Neuronal stem cell (in vitro differentiated cells): ENCODE measurements around the gene SBNO2.

Source experiments
- DNase-seq: peaks from one replicate; pipeline ENCODE4 v3.0.0-alpha.2; 2013; ENCODE audit warnings: low spot score
- H2AFZ ChIP-seq: one replicate; pipeline ENCODE4 v1.6.1; 2013; ENCODE audit warnings: mild to moderate bottlenecking, low read length, inconsistent platforms
- H2AK5ac ChIP-seq: 2 replicates; pipeline ENCODE4 v1.6.1; 2013; ENCODE audit warnings: low read depth, mild to moderate bottlenecking, inconsistent platforms, low read length, moderate library complexity, mixed read lengths
- H2BK120ac ChIP-seq: 2 replicates; pipeline ENCODE4 v1.6.1; 2013; ENCODE audit warnings: low read depth, mild to moderate bottlenecking, inconsistent platforms, low read length, moderate library complexity, mixed read lengths
- H2BK12ac ChIP-seq: one replicate; pipeline ENCODE4 v1.6.1; 2013; ENCODE audit warnings: low read length, inconsistent platforms
- H2BK15ac ChIP-seq: 2 replicates; pipeline ENCODE4 v1.6.1; 2013; ENCODE audit warnings: mild to moderate bottlenecking, low read length, inconsistent platforms, mixed read lengths
- H2BK5ac ChIP-seq: one replicate; pipeline ENCODE4 v1.6.1; 2013; ENCODE audit warnings: inconsistent platforms, mild to moderate bottlenecking, low read length, moderate library complexity
- H3K14ac ChIP-seq: one replicate; pipeline ENCODE4 v1.6.1; 2013; ENCODE audit warnings: low read length, inconsistent platforms
- H3K18ac ChIP-seq: 2 replicates; pipeline ENCODE4 v1.6.1; 2013; ENCODE audit warnings: low read length, inconsistent platforms
- H3K23ac ChIP-seq: 2 replicates; pipeline ENCODE4 v1.6.1; 2013; ENCODE audit warnings: low read depth, mild to moderate bottlenecking, mixed read lengths, low read length, inconsistent platforms; ENCODE audit not compliant: poor library complexity
- H3K27ac ChIP-seq: replicated peaks from 3 replicates; pipeline ENCODE4 v1.5.1; 2013; ENCODE audit warnings: low read length, inconsistent platforms
- H3K27me3 ChIP-seq, 3 experiments: 2 replicates each; pipeline ENCODE4 v1.6.1; 2013; ENCODE audit warnings: low read length in 3 of 3, mild to moderate bottlenecking in 2 of 3, inconsistent platforms in 1 of 3, low read depth in 1 of 3, mixed read lengths in 1 of 3, moderate library complexity in 1 of 3; ENCODE audit not compliant: control insufficient read depth in 3 of 3, insufficient read depth in 3 of 3
- H3K36me3 ChIP-seq, 2 donors: replicated peaks in 1 of 2; 2 replicates each; pipeline ENCODE4 v1.6.1; 2013; ENCODE audit warnings: low read length in 2 of 2; ENCODE audit not compliant: control insufficient read depth in 2 of 2, insufficient read depth in 2 of 2
- H3K4ac ChIP-seq: 2 replicates; pipeline ENCODE4 v1.6.1; 2013; ENCODE audit warnings: inconsistent platforms, mild to moderate bottlenecking, low read length, moderate library complexity
- H3K4me1 ChIP-seq, 2 donors: 1 replicate in 1 of 2; 2 replicates in 1 of 2; pipeline ENCODE4 v1.6.1; 2013; ENCODE audit warnings: low read length in 2 of 2, low read depth in 1 of 2; ENCODE audit not compliant: control insufficient read depth in 2 of 2, insufficient read depth in 1 of 2
- H3K4me2 ChIP-seq: one replicate; pipeline ENCODE4 v1.6.1; 2013; ENCODE audit warnings: mild to moderate bottlenecking, low read length, inconsistent platforms; ENCODE audit not compliant: insufficient read depth, poor library complexity, severe bottlenecking
- H3K4me3 ChIP-seq, 2 donors: 2 replicates each; pipeline ENCODE4 v1.5.1; 2013; ENCODE audit warnings: low read length in 2 of 2, mild to moderate bottlenecking in 2 of 2, inconsistent platforms in 1 of 2, moderate library complexity in 1 of 2
- H3K79me1 ChIP-seq: one replicate; pipeline ENCODE4 v1.6.1; 2013; ENCODE audit warnings: low read depth, mild to moderate bottlenecking, inconsistent platforms, low read length, moderate library complexity
- H3K9ac ChIP-seq: one replicate; pipeline ENCODE4 v1.6.1; 2013; ENCODE audit warnings: mild to moderate bottlenecking, low read depth, low read length, inconsistent platforms; ENCODE audit not compliant: poor library complexity
- H3K9me3 ChIP-seq, 2 donors: replicated peaks in 1 of 2; 2 replicates each; pipeline versions ENCODE3 to v1.6.1; 2013; ENCODE audit warnings: low read length in 2 of 2, mild to moderate bottlenecking in 2 of 2, inconsistent platforms in 1 of 2, low read depth in 1 of 2, mixed read lengths in 1 of 2, moderate library complexity in 1 of 2; ENCODE audit not compliant: control insufficient read depth in 2 of 2, insufficient read depth in 1 of 2
- H4K8ac ChIP-seq: one replicate; pipeline ENCODE4 v1.6.1; 2013; ENCODE audit warnings: low read depth, mild to moderate bottlenecking, inconsistent platforms, low read length, moderate library complexity
- H4K91ac ChIP-seq: one replicate; pipeline ENCODE4 v1.6.1; 2013; ENCODE audit warnings: low read length, low read depth, mild to moderate bottlenecking, inconsistent platforms; ENCODE audit not compliant: poor library complexity
- WGBS, 2 donors: extraction: QIAGEN DNeasy Blood & Tissue Kit; methylation state at CpG; one replicate each; pipeline ENCODE4 v1.1.7; 2013; ENCODE audit warnings: missing lambda C conversion rate in 2 of 2, mixed read lengths in 1 of 2; ENCODE audit not compliant: insufficient read length in 2 of 2, insufficient replicate concordance in 1 of 2; ENCODE audit errors: extremely low coverage in 2 of 2; 5-methylcytosine and 5-hydroxymethylcytosine counted together

SBNO2 gene

GRCh38 chr19:1132552-1133383 lies 41.3 kb downstream of the SBNO2 start:
- H3K4me1 ChIP-seq = peaks cover 13 to 19% of the 10 kb centered on the region in 2 donors
- no peak overlapping the region for H3K4ac ChIP-seq
- H3K79me1 ChIP-seq = peaks cover 5% of the 10 kb centered on the region
- H3K27ac ChIP-seq = no peak overlapping the region
- peak overlapping the region; percentile 75 for H2BK5ac ChIP-seq
- H3K4me3 ChIP-seq = peak overlapping the region; percentile 48 to 74
- H2BK120ac ChIP-seq = peak overlapping the region; percentile 76
- H3K18ac ChIP-seq = peak overlapping the region; percentile 89
- H2AFZ ChIP-seq = peak overlapping the region; percentile 92
- H2AK5ac ChIP-seq = peak overlapping the region; percentile 93
- peak overlapping the region; percentile 76 for H3K4me2 ChIP-seq
- no peak overlapping the region for H2BK12ac ChIP-seq
- H3K23ac ChIP-seq = peak overlapping the region; percentile 55
- no CpG with 5 or more reads among the region's 48 CpGs for WGBS, 2 donors
- no peak overlapping the region for H4K8ac ChIP-seq
- H3K14ac ChIP-seq = peak overlapping the region; percentile 6
- H2BK15ac ChIP-seq = peak overlapping the region; percentile 58
- H4K91ac ChIP-seq = peak overlapping the region; percentile 12
- no peaks in the 10 kb centered on the region for H3K9me3 ChIP-seq
- no peak for DNase-seq
- no peaks in the 10 kb centered on the region for H3K27me3 ChIP-seq
- H3K9ac ChIP-seq = peak overlapping the region; percentile 60
- H3K36me3 ChIP-seq = peaks cover 0 to 11% of the 10 kb centered on the region in 2 donors

- no peak overlapping the region for H2BK12ac ChIP-seq
- peak; percentile 51 for DNase-seq
- peak overlapping the region; percentile 76 for H3K4me2 ChIP-seq
- H2BK120ac ChIP-seq = peak overlapping the region; percentile 76
- no peaks in the 10 kb centered on the region for H3K9me3 ChIP-seq
- H4K91ac ChIP-seq = no peak overlapping the region
- peak overlapping the region; percentile 85 for H3K23ac ChIP-seq
- H3K9ac ChIP-seq = peak overlapping the region; percentile 60
- peak overlapping the region; percentile 96 for H2BK15ac ChIP-seq
- no peak overlapping the region for H3K4ac ChIP-seq
- H3K36me3 ChIP-seq = peaks cover 0 to 20% of the 10 kb centered on the region in 2 donors
- no peak overlapping the region for H4K8ac ChIP-seq
- WGBS, 2 donors = no CpG with 5 or more reads among the region's 64 CpGs
- no peak overlapping the region for H3K27ac ChIP-seq
- no peaks in the 10 kb centered on the region for H3K27me3 ChIP-seq
- peak overlapping the region; percentile 48 to 74 for H3K4me3 ChIP-seq
- peak overlapping the region; percentile 93 for H2AK5ac ChIP-seq
- H3K14ac ChIP-seq = no peak overlapping the region
- H2AFZ ChIP-seq = peak overlapping the region; percentile 92
- peaks cover 13 to 19% of the 10 kb centered on the region in 2 donors for H3K4me1 ChIP-seq
- H3K79me1 ChIP-seq = peaks cover 10% of the 10 kb centered on the region
- peak overlapping the region; percentile 89 for H3K18ac ChIP-seq
- peak overlapping the region; percentile 75 for H2BK5ac ChIP-seq
Observed at GRCh38 chr19:1131718-1132551, 42.1 kb downstream of the SBNO2 start.

- peak overlapping the region; percentile 85 for H3K23ac ChIP-seq
- peak overlapping the region; percentile 91 for H2AK5ac ChIP-seq
- H2BK5ac ChIP-seq = peak overlapping the region; percentile 75
- H2AFZ ChIP-seq = peak overlapping the region; percentile 92
- no peaks in the 10 kb centered on the region for H3K9me3 ChIP-seq
- H2BK120ac ChIP-seq = peak overlapping the region; percentile 61
- H3K9ac ChIP-seq = no peak overlapping the region
- no peak for DNase-seq
- H3K4me1 ChIP-seq = peaks cover 13 to 19% of the 10 kb centered on the region in 2 donors
- WGBS, 2 donors = no CpG with 5 or more reads among the region's 22 CpGs
- peak overlapping the region; percentile 94 for H3K14ac ChIP-seq
- H3K79me1 ChIP-seq = peaks cover 12% of the 10 kb centered on the region
- no peak overlapping the region for H3K4me2 ChIP-seq
- H4K91ac ChIP-seq = no peak overlapping the region
- peaks cover 0 to 28% of the 10 kb centered on the region in 2 donors for H3K36me3 ChIP-seq
- peak overlapping the region; percentile 37 for H3K4ac ChIP-seq
- no peak overlapping the region for H2BK12ac ChIP-seq
- no peak overlapping the region for H4K8ac ChIP-seq
- peak overlapping the region; percentile 96 for H2BK15ac ChIP-seq
- H3K27me3 ChIP-seq = no peaks in the 10 kb centered on the region
- H3K27ac ChIP-seq = no peak overlapping the region
- peak overlapping the region; percentile 85 for H3K18ac ChIP-seq
- peak overlapping the region; percentile 8 to 48 for H3K4me3 ChIP-seq
Observed at GRCh38 chr19:1130771-1131717, 43.0 kb downstream of the SBNO2 start.
